HepG2 (cell line): Measurements from ENCODE around the gene FAM120B. TPM values are rescaled to one million over a fixed set of nuclear protein-coding genes. Genes with fewer than 3 reads are reported as not detected.
"Not testable (repeated sequence)": the region's sequence is repeated elsewhere in the genome, so short reads cannot be mapped to it uniquely, and the experiment has no call there.

Experiments
- ATAC-seq: fragments of 200-7000 bp; cut with Tn5 transposase; 3 replicates; pipeline ENCODE4 v1.9.1; 2020; ENCODE audit warnings: mild to moderate bottlenecking, moderate library complexity
- BruUV-seq: library from RNA; stranded (reverse); fragments of 400-500 nt; replicated peaks from 2 replicates; lab custom pipeline; 2021; lab: Mats Ljungman, UMichigan
- CTCF ChIA-PET: fragments of 300-600 bp; formaldehyde crosslinking; extraction: SDS; loops from one replicate; lab custom pipeline; 2021; ENCODE audit warnings: low total read pairs, inconsistent platforms, low intra/inter-chr PET ratio; lab: Yijun Ruan, JAX
- POLR2A ChIA-PET: fragments of 350-600 bp; sonication (Branson Sonifier 250); formaldehyde crosslinking; loops from one replicate; lab custom pipeline; 2020; ENCODE audit warnings: antibody characterized with exemption, inconsistent platforms; lab: Yijun Ruan, JAX
- DNase-seq: peaks from one replicate; pipeline ENCODE4 v3.0.0-alpha.2; 2015; ENCODE audit warnings: low spot score
- FAIRE-seq: peaks from 3 replicates; lab custom pipeline; 2011; peaks lifted over from hg19 to GRCh38; lab: Jason Lieb, UNC
- H2AFZ ChIP-seq: one replicate; pipeline ENCODE4 v1.6.1; 2011; ENCODE audit warnings: low read length, inconsistent platforms
- H3K27ac ChIP-seq: fragments of 300-600 bp; 3 replicates; pipeline ENCODE4 v1.8.0; 2011; ENCODE audit warnings: mixed run types, mild to moderate bottlenecking, mixed read lengths, low read length, inconsistent platforms; ENCODE audit not compliant: insufficient read depth; ENCODE audit errors: extremely low read length
- H3K27me3 ChIP-seq, 2 experiments: fragments of 200-600 bp in 1 of 2; 2 replicates in 1 of 2; 3 replicates in 1 of 2; pipeline versions ENCODE4 v1.6.0 to v1.8.0; 2011; ENCODE audit warnings: low read length in 2 of 2, mild to moderate bottlenecking in 2 of 2, moderate library complexity in 2 of 2, inconsistent platforms in 1 of 2; ENCODE audit not compliant: insufficient read depth in 2 of 2, control insufficient read depth in 1 of 2
- H3K36me3 ChIP-seq, 2 experiments: fragments of 200-600 bp in 1 of 2; replicated peaks in 1 of 2; 2 replicates in 1 of 2; 3 replicates in 1 of 2; pipeline versions ENCODE4 v1.5.1 to v1.8.0; 2011; ENCODE audit warnings: low read length in 2 of 2, inconsistent platforms in 1 of 2; ENCODE audit not compliant: insufficient read depth in 2 of 2, control insufficient read depth in 1 of 2
- H3K4me1 ChIP-seq: 2 replicates; pipeline ENCODE4 v1.5.1; 2012; ENCODE audit warnings: low read length, inconsistent platforms; ENCODE audit not compliant: insufficient read depth
- H3K4me2 ChIP-seq: 2 replicates; pipeline ENCODE4 v1.6.0; 2011; ENCODE audit warnings: low read depth, low read length, inconsistent platforms
- H3K4me3 ChIP-seq, 3 experiments: fragments of 200-600 bp in 1 of 3; sonication (generic), shearing (Covaris generic) in 1 of 3; replicated peaks in 1 of 3; 2 replicates each; pipeline ENCODE4 v1.5.1; 2011 to 2016; ENCODE audit warnings: low read length in 3 of 3, inconsistent platforms in 2 of 3, low read depth in 2 of 3, mild to moderate bottlenecking in 2 of 3, control low read depth in 1 of 3, mixed read lengths in 1 of 3; ENCODE audit not compliant: insufficient read depth in 1 of 3
- H3K79me2 ChIP-seq: one replicate; pipeline ENCODE4 v1.6.1; 2011; ENCODE audit warnings: low read length, inconsistent platforms; ENCODE audit not compliant: insufficient read depth
- H3K9ac ChIP-seq: 2 replicates; pipeline ENCODE4 v1.6.0; 2011; ENCODE audit warnings: mild to moderate bottlenecking, low read depth, low read length, inconsistent platforms; ENCODE audit not compliant: insufficient read depth
- H3K9me3 ChIP-seq: 2 replicates; pipeline ENCODE4 v1.5.1; 2012; ENCODE audit warnings: mild to moderate bottlenecking, low read length
- H4K20me1 ChIP-seq: 2 replicates; pipeline ENCODE4 v1.6.0; 2011; ENCODE audit warnings: inconsistent platforms, mild to moderate bottlenecking, low read length, moderate library complexity; ENCODE audit not compliant: insufficient read depth
- CENPBD1 ChIP-seq: sonication (generic); formaldehyde crosslinking; IDR thresholded peaks from 2 replicates; pipeline ENCODE4 v1.8.0; 2022; ENCODE audit warnings: missing genetic modification reagents, low read depth, mild to moderate bottlenecking, borderline replicate concordance
- POLR2G ChIP-seq: fragments of 200-400 bp; formaldehyde crosslinking; IDR thresholded peaks from 2 replicates; pipeline ENCODE4 v1.6.1; 2018; ENCODE audit warnings: mild to moderate bottlenecking, low read depth, low read length, moderate library complexity
- PREB ChIP-seq: sonication (generic); formaldehyde crosslinking; IDR thresholded peaks from 2 replicates; pipeline ENCODE4 v1.4.0; 2020; ENCODE audit warnings: missing genetic modification reagents
- RORA ChIP-seq: sonication (generic); formaldehyde crosslinking; IDR thresholded peaks from 2 replicates; pipeline ENCODE4 v1.5.0; 2020; ENCODE audit warnings: mild to moderate bottlenecking, missing genetic modification reagents, moderate library complexity
- TBL1XR1 ChIP-seq: fragments of 150-350 bp; IDR thresholded peaks from 2 replicates; pipeline ENCODE4 v1.6.1; 2014; ENCODE audit warnings: borderline replicate concordance, low read length; ENCODE audit not compliant: partially characterized antibody
- ZNF562 ChIP-seq: sonication (generic); formaldehyde crosslinking; IDR thresholded peaks from 2 replicates; pipeline ENCODE4 v1.8.0; 2022; ENCODE audit warnings: missing genetic modification reagents, borderline replicate concordance
- ZNF766 ChIP-seq: sonication (generic); formaldehyde crosslinking; IDR thresholded peaks from 2 replicates; pipeline ENCODE4 v1.5.0; 2020; ENCODE audit warnings: missing genetic modification reagents, borderline replicate concordance
- WGBS: methylation state at CpG from one replicate; pipeline ENCODE4 v1.1.6; 2017; ENCODE audit warnings: low lambda C conversion rate; 5-methylcytosine and 5-hydroxymethylcytosine counted together
- in situ Hi-C: cut with HindIII; loops from 2 replicates; pipeline ENCODE4 v1.10.0; 2017; ENCODE audit warnings: low pct_unique_long_range_greater_than_20kb; ENCODE audit not compliant: extremely low pct_ligation_motif_present
- intact Hi-C: fragments of 100-400 bp; cut with micrococcal nuclease; formaldehyde crosslinking; loops from one replicate; pipeline ENCODE4 v1.10.0; 2022; ENCODE audit not compliant: unreplicated experiment
- polyA plus RNA-seq, 8 experiments: library from polyadenylated mRNA; depleted of rRNA in 3 of 8; stranded (reverse) in 7 of 8; unstranded in 1 of 8; fragments of >200 nt; fragmentation: Illumina TruSeq in 4 of 8; extraction: Trizol in 4 of 8; gene quantifications; 2 replicates each; pipeline versions ENCODE4 v1.2.1 to v1.2.3, GENCODE V29; 2011 to 2016; ENCODE audit warnings: low read depth in 4 of 8, missing spikeins in 1 of 8, mixed read lengths in 1 of 8; ENCODE audit not compliant: insufficient read depth in 1 of 8
- total RNA-seq, 5 experiments: library from RNA; depleted of rRNA; stranded (reverse); fragments of >200 nt; fragmentation: Illumina TruSeq; extraction: Trizol; gene quantifications; 2 replicates each; pipeline ENCODE4 v1.2.3, GENCODE V29; 2016; ENCODE audit warnings: low read depth in 1 of 5

FAM120B gene
- total and polyA plus RNA-seq, 2 of the 13 experiments (the other 11 are each of a cell fraction or from before 2014, with no cell fraction given), result 9.2 to 10.7 TPM

GRCh38 chr6:170407200-170407599 is 100.6 kb downstream of the FAM120B start (continued):
- TF ChIP-seq PREB (CRISPR knock-in tag) (no peak), TBL1XR1 (no peak), CENPBD1 (CRISPR knock-in tag) (no peak), ZNF562 (no peak)
- TF ChIP-seq, all 625 proteins: peak for 0

- 94% methylated on average over 4 of the region's 4 CpGs for WGBS
- ChIA-PET POLR2A (no interaction called here), CTCF (no interaction called here)
- no peak overlapping the region for H2AFZ ChIP-seq
- H3K9me3 ChIP-seq, result no peaks in the 10 kb centered on the region
- ATAC-seq (no peak), DNase-seq (no peak), FAIRE-seq (no peak)
- TF ChIP-seq RORA (CRISPR knock-in tag) (no peak), POLR2G (0 out of 2 replicates have a peak, but pooled peaks have one; percentile 12), ZNF766 (CRISPR knock-in tag) (no peak)
- H3K27me3 ChIP-seq, result 0 out of 5 replicates have a peak, but pooled peaks cover 0 to under 1% of the 10 kb centered on the region in 2 experiments
- in situ Hi-C loops (no loop called here), intact Hi-C loops (no loop called here)
- H3K36me3 ChIP-seq, result peaks cover 4 to 26% of the 10 kb centered on the region in 2 experiments; a peak in 3 of 5 replicates
- H3K9ac ChIP-seq, result no peak overlapping the region
- no peak overlapping the region for H3K4me3 ChIP-seq
- no peak overlapping the region for H3K4me2 ChIP-seq
- H4K20me1 ChIP-seq, result no peaks in the 10 kb centered on the region
- no peaks in the 10 kb centered on the region for H3K79me2 ChIP-seq
- no TSS peak for BruUV-seq
- H3K27ac ChIP-seq, result no peak overlapping the region
- no peaks in the 10 kb centered on the region for H3K4me1 ChIP-seq
These were observed 101.4 kb downstream of the FAM120B start for GRCh38 chr6:170407932-170408331.

- H3K9me3 ChIP-seq, DNase-seq, FAIRE-seq, H2AFZ ChIP-seq, H3K4me1 ChIP-seq, H3K4me3 ChIP-seq, in situ Hi-C loops, BruUV-seq, H4K20me1 ChIP-seq, H3K27ac ChIP-seq, POLR2A ChIA-PET, H3K9ac ChIP-seq, H3K4me2 ChIP-seq, H3K27me3 ChIP-seq, CTCF ChIA-PET, ATAC-seq, H3K79me2 ChIP-seq, intact Hi-C loops: not testable (repeated sequence)
- WGBS, result 86% methylated on average over 8 of the region's 8 CpGs
- H3K36me3 ChIP-seq, result peaks cover 2 to 13% of the 10 kb centered on the region in 2 experiments; a peak in 3 of 5 replicates
These were observed 103.2 kb downstream of the FAM120B start for GRCh38 chr6:170409746-170410145.
